Colonic mucosa (tissue), 4 donors: ENCODE measurements around the gene GFY. TPM values are rescaled to one million over a fixed set of nuclear protein-coding genes. Genes with fewer than 3 reads are reported as not detected.

Experiments used
- DNase-seq: peaks from one replicate; pipeline ENCODE4 v3.0.0-alpha.2; 2020
- H3K27ac ChIP-seq: fragments of 200-600 bp; one replicate; pipeline ENCODE4 v1.8.0; 2021
- H3K27me3 ChIP-seq: fragments of 200-600 bp; one replicate; pipeline ENCODE4 v1.8.0; 2021
- H3K36me3 ChIP-seq: fragments of 200-600 bp; one replicate; pipeline ENCODE4 v1.8.0; 2021
- H3K4me1 ChIP-seq: fragments of 200-600 bp; one replicate; pipeline ENCODE4 v1.8.0; 2021; ENCODE audit warnings: mild to moderate bottlenecking
- H3K4me3 ChIP-seq: fragments of 200-600 bp; one replicate; pipeline ENCODE4 v1.8.0; 2021
- H3K9ac ChIP-seq, 2 donors: one replicate each; pipeline ENCODE4 v1.7.0; 2013; ENCODE audit warnings: control low read depth in 2 of 2, low read depth in 2 of 2, low read length in 2 of 2
- H3K9me3 ChIP-seq: fragments of 200-600 bp; one replicate; pipeline ENCODE4 v1.8.0; 2021
- CTCF ChIP-seq: fragments of 200-600 bp; IDR thresholded peaks from one replicate; pipeline ENCODE4 v1.8.0; 2022; ENCODE audit warnings: antibody characterized with exemption, mild to moderate bottlenecking
- intact Hi-C: fragments of 100-400 bp; cut with DNase I; formaldehyde crosslinking; loops from one replicate; pipeline ENCODE4 v1.14.1; 2022
- total RNA-seq, 2 donors: library from RNA; stranded (reverse); fragmentation: NEBNext Ultra II Directional in 1 of 2; extraction: Animal tissue kit (Norgen Biotek cat#: 25700) in 1 of 2; gene quantifications; one replicate each; pipeline ENCODE4 v1.2.1, GENCODE V29; 2021
- donor health status: healthy.
- donor health status: DM: no; HTN: no; CAD: no.
- donor health status: DM: no; HTN: no; CAD: no.

The GFY gene
- total RNA-seq, 2 donors from 2014 or later, result not detected

DNA sequence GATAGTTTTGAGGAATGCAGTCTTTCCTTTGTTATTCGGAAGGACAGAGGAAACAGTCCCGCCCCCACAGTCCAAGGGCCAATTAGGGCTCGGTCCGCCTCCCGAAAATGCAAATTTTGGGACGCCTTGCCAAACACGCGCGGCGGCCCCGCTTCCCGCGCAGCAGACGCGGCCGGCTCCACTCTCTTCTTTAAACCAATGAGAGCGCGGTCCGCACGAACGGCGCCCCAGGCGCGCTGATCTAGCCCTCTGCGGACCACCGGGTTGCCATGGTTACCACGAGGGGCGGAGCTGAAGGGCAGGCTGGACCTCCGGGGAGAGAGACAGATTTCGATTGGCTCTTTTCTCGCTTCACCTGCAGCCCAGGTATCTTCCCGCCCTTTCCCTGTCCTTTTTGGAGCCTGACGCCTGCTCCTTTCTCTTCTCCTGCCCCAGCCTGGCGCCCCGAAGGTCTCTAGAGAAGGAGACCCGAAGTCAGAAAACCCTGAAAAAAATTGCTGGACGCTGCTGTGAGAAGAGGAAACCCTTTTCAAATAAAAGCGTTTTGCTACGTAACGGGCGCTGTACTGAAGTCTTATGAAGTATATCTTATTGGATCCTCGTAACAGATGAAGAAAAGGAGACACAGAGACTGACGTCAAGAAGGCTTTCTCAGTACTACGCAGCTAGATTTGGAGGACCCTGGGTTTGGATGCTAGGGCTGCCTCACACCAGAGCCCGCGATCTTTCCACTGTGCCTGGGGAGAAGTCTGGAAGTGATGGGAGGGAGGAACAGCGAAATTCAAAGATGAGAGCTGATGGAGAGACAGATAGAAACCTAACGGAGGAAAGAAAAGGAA, 3.9 kb upstream of the GFY start:
- no peak overlapping the region for H3K27ac ChIP-seq
- no peak overlapping the region for H3K9ac ChIP-seq
- H3K4me1 ChIP-seq, result peaks cover 4% of the 10 kb centered on the region
- intact Hi-C loops, result no loop called here
- H3K36me3 ChIP-seq, result no peaks in the 10 kb centered on the region
- peak overlapping the region; percentile 28 for H3K4me3 ChIP-seq
- peak; percentile 56 for DNase-seq
- TF ChIP-seq CTCF, result no peak
- H3K27me3 ChIP-seq, result peaks cover 76% of the 10 kb centered on the region
- H3K9me3 ChIP-seq, result no peaks in the 10 kb centered on the region

- intact Hi-C loops, result no loop called here
- H3K9ac ChIP-seq, result no peak overlapping the region
- H3K36me3 ChIP-seq, result no peaks in the 10 kb centered on the region
- H3K27me3 ChIP-seq, result peaks cover 80% of the 10 kb centered on the region
- peaks cover 4% of the 10 kb centered on the region for H3K4me1 ChIP-seq
- H3K27ac ChIP-seq, result no peak overlapping the region
- no peak for DNase-seq
- H3K4me3 ChIP-seq, result no peak overlapping the region
- no peak for TF ChIP-seq CTCF
- H3K9me3 ChIP-seq, result no peaks in the 10 kb centered on the region
These were observed 3.3 kb upstream of the GFY start for GRCh38 chr19:49421878-49422202.

DNA sequence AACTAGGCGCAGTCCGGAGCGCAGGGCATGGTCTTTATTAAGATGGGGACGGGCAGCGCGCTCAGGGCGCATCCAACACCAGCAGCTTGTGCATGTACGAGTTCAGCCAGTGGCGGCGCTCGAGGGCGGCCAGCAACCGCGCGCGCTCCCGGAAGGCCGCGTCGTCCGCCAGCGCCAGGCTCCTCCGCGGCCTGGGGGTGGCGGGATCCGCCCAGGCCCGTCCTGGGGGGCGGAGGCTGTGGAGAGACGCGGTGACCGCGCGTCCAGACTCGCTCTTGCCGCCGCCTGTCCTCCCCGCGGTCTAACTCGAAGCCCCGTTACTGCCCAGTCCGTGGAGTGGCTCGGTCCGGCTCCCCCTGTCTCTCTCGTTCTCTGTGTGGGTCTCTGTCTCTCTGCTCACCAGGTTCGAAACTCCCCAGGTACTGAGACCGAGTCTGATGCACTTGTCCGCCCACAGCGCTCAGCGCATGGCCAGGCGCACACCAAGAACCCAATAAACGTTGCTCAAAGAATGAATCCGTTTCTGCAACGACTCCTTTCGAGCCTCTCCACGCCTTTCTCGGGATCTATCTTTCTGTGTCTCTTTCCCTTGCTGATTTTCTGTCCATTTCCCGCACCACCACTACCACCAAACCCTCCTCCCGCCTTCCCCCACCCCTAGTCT, 2.6 kb upstream of the GFY start:
- no peak for TF ChIP-seq CTCF
- H3K4me3 ChIP-seq, result peak overlapping the region; percentile 25
- H3K36me3 ChIP-seq, result no peaks in the 10 kb centered on the region
- peak; percentile 34 for DNase-seq
- H3K4me1 ChIP-seq, result peaks cover 4% of the 10 kb centered on the region
- intact Hi-C loops, result no loop called here
- H3K27me3 ChIP-seq, result peaks cover 82% of the 10 kb centered on the region
- no peak overlapping the region for H3K27ac ChIP-seq
- no peaks in the 10 kb centered on the region for H3K9me3 ChIP-seq
- peak overlapping the region in 1 of 2 donors; percentile 55 for H3K9ac ChIP-seq

DNA sequence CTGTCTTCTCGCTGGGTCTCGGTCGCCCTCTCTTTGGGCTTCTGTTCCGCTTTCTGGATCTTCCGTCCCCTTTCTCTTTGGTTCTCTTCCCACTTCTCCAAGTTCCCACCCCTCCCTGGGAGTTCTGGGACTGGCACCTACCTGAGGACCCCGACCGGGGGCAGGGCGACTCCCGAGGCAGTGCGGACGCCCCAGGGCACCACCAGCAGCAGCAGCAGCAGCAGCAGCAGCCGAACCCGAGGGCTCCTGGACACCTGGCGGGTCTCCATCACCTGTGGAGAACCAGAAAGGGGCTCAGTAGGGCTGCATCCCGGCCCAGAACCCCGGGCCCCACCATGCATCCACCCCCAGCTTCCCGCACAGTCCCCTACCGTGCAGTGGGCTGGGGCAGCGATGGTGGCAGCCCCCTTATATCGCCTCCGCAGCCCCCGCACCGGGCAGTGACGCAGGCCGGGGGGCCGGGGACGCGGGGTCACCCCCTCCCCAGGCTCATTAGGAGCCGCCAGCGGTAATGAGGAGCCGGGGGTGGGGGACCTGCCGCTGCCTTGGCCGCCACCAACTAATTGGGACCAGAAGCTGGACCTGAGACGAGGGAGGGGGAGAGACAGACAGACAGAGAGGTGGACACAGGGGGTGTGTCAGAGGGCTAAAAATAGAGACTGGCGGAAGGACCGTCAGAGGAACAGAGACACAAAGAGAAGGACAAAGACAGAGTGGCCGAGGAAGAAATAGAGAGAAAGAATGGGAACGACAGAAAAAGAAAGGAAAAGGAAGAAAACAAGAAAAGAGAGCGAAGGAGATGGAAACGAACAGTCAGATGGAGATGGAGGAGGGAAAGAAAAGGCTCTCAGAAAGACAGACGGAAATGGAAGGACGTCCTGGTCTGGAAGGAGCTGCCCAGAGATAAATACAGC, 1.9 kb upstream of the GFY start, which contains the start of gene PTH2:
TSS of gene PTH2 (minus strand) at position 371 of the 914 bp plus-strand sequence. CDS start at position 269, 102 bp downstream.
- H3K27ac ChIP-seq, result no peak within 1 kb of the TSS
- peak within 1 kb of the TSS in 1 of 2 donors; percentile 55 for H3K9ac ChIP-seq
- TF ChIP-seq CTCF, result no peak
- no peaks in the 10 kb centered on the region for H3K9me3 ChIP-seq
- peaks cover 8% of the 10 kb centered on the region for H3K4me1 ChIP-seq
- intact Hi-C loops, result no loop called here
- no peaks in the 10 kb centered on the region for H3K36me3 ChIP-seq
- no peak for DNase-seq
- H3K27me3 ChIP-seq, result peaks cover 90% of the 10 kb centered on the region
- peak within 1 kb of the TSS; percentile 25 for H3K4me3 ChIP-seq

GRCh38 chr19:49423985-49424303, 1.2 kb upstream of the GFY start:
- TF ChIP-seq CTCF, result no peak
- no peak overlapping the region for H3K4me3 ChIP-seq
- H3K9me3 ChIP-seq, result no peaks in the 10 kb centered on the region
- H3K9ac ChIP-seq, result no peak overlapping the region
- intact Hi-C loops, result no loop called here
- no peak for DNase-seq
- H3K27ac ChIP-seq, result no peak overlapping the region
- peaks cover 92% of the 10 kb centered on the region for H3K27me3 ChIP-seq
- H3K36me3 ChIP-seq, result no peaks in the 10 kb centered on the region
- H3K4me1 ChIP-seq, result peaks cover 8% of the 10 kb centered on the region
